NCI-H1417 treated with DMSO at 0.1 percent for 48 hours (cell line): ENCODE results near the gene PDCD1.

Experiments used
- DNase-seq: peaks from one replicate; lab custom pipeline; 2025; lab: John Stamatoyannopoulos, UW

Gene PDCD1

GRCh38 chr2:241852116-241852980 is 6.3 kb downstream of the PDCD1 start:
- no peak for DNase-seq

- DNase-seq, result no peak
Measured at GRCh38 chr2:241851325-241852115, 7.2 kb downstream of the PDCD1 start.

GRCh38 chr2:241850544-241851324 is 8.0 kb downstream of the PDCD1 start:
- DNase-seq, result no peak

GRCh38 chr2:241849616-241850543 is 8.8 kb downstream of the PDCD1 start:
- no peak for DNase-seq

GRCh38 chr2:241848761-241849615 is 9.7 kb downstream of the PDCD1 start:
- no peak for DNase-seq

- no peak for DNase-seq
Measured at GRCh38 chr2:241846406-241846805, 12.3 kb downstream of the PDCD1 start.

- no peak for DNase-seq
Measured at GRCh38 chr2:241844831-241845578, 13.7 kb downstream of the PDCD1 start.

- DNase-seq, result no peak
Measured at GRCh38 chr2:241844066-241844728, 14.5 kb downstream of the PDCD1 start.

- DNase-seq, result no peak
Measured at GRCh38 chr2:241843321-241844065, 15.2 kb downstream of the PDCD1 start.

- DNase-seq, result no peak
Measured at GRCh38 chr2:241842620-241843211, 16.0 kb downstream of the PDCD1 start.

- no peak for DNase-seq
Measured at GRCh38 chr2:241842067-241842415, 16.7 kb downstream of the PDCD1 start.

GRCh38 chr2:241841181-241842066 is 17.3 kb downstream of the PDCD1 start:
- DNase-seq, result no peak

- DNase-seq, result no peak
Measured at GRCh38 chr2:241837197-241837965, 21.3 kb downstream of the PDCD1 start.

GRCh38 chr2:241836292-241836691 is 22.4 kb downstream of the PDCD1 start:
- no peak for DNase-seq

- no peak for DNase-seq
Measured at GRCh38 chr2:241835611-241836010, 23.1 kb downstream of the PDCD1 start.

- DNase-seq, result no peak
Measured at GRCh38 chr2:241834527-241835210, 24.0 kb downstream of the PDCD1 start.
